Tibial nerve (tissue), 4 donors: ENCODE results near the gene CAT. TPM values are rescaled to one million over a fixed set of nuclear protein-coding genes. Genes with fewer than 3 reads are reported as not detected.

Experiments
- DNase-seq, 2 donors: peaks; one replicate each; pipeline ENCODE4 v3.0.0-alpha.2; 2019; ENCODE audit warnings: low spot score in 2 of 2
- H3K27ac ChIP-seq, 4 donors: fragments of 200-600 bp; sonication (generic) in 3 of 4; one replicate each; pipeline ENCODE4 v1.5.1; 2017 to 2019; ENCODE audit warnings: mild to moderate bottlenecking in 1 of 4
- H3K27me3 ChIP-seq, 2 donors: fragments of 200-600 bp; sonication (generic) in 1 of 2; one replicate each; pipeline versions ENCODE4 v1.5.1 to v1.6.0; 2017 to 2019
- H3K36me3 ChIP-seq, 3 donors: fragments of 200-600 bp; sonication (generic); one replicate each; pipeline ENCODE4 v1.5.1; 2018 to 2019
- H3K4me1 ChIP-seq, 4 donors: fragments of 200-600 bp; sonication (generic) in 3 of 4; one replicate each; pipeline ENCODE4 v1.5.1; 2017 to 2019
- H3K4me3 ChIP-seq, 4 donors: fragments of 200-600 bp; sonication (generic) in 3 of 4; one replicate each; pipeline ENCODE4 v1.5.1; 2017 to 2019; ENCODE audit warnings: mild to moderate bottlenecking in 1 of 4, moderate library complexity in 1 of 4
- H3K9me3 ChIP-seq, 4 donors: fragments of 200-600 bp; sonication (generic) in 3 of 4; one replicate each; pipeline ENCODE4 v1.5.1; 2017 to 2019
- EP300 ChIP-seq, 2 donors: sonication (generic); formaldehyde crosslinking; IDR thresholded peaks; one replicate each; pipeline ENCODE4 v1.6.1; 2017; ENCODE audit warnings: antibody characterized with exemption in 2 of 2, mild to moderate bottlenecking in 1 of 2
- POLR2A ChIP-seq, 2 donors: fragments of 450-650 bp; IDR thresholded peaks; one replicate each; pipeline ENCODE4 v1.6.1; 2017; ENCODE audit warnings: antibody characterized with exemption in 2 of 2, mild to moderate bottlenecking in 2 of 2, moderate library complexity in 2 of 2
- WGBS, 2 donors: methylation state at CpG; one replicate each; pipeline ENCODE4 v1.1.5; 2018; 5-methylcytosine and 5-hydroxymethylcytosine counted together
- total RNA-seq, 4 donors: library from RNA; depleted of rRNA; stranded (reverse); fragments of >200 nt; gene quantifications; one replicate each; pipeline ENCODE4 v1.1.0, GENCODE V29; 2016
- TF ChIP-seq, protein P1 (sequence below), 5 experiments: fragments of 200-600 bp in 3 of 5; fragments of 450-650 bp in 2 of 5; sonication (generic) in 3 of 5; IDR thresholded peaks; one replicate each; pipeline ENCODE4 v1.5.1; 2016 to 2019; ENCODE audit warnings: antibody characterized with exemption in 5 of 5, mild to moderate bottlenecking in 3 of 5, moderate library complexity in 2 of 5

Gene CAT
- total RNA-seq, 4 donors from 2014 or later, result 101 to 230 (median 147) TPM

- no peaks in the 10 kb centered on the region for H3K9me3 ChIP-seq
- H3K27ac ChIP-seq, result no peak overlapping the region
- no peaks in the 10 kb centered on the region for H3K36me3 ChIP-seq
- H3K27me3 ChIP-seq, result no peaks in the 10 kb centered on the region
- no peak overlapping the region for H3K4me3 ChIP-seq
- no peak for DNase-seq
- TF ChIP-seq, protein P1, sequence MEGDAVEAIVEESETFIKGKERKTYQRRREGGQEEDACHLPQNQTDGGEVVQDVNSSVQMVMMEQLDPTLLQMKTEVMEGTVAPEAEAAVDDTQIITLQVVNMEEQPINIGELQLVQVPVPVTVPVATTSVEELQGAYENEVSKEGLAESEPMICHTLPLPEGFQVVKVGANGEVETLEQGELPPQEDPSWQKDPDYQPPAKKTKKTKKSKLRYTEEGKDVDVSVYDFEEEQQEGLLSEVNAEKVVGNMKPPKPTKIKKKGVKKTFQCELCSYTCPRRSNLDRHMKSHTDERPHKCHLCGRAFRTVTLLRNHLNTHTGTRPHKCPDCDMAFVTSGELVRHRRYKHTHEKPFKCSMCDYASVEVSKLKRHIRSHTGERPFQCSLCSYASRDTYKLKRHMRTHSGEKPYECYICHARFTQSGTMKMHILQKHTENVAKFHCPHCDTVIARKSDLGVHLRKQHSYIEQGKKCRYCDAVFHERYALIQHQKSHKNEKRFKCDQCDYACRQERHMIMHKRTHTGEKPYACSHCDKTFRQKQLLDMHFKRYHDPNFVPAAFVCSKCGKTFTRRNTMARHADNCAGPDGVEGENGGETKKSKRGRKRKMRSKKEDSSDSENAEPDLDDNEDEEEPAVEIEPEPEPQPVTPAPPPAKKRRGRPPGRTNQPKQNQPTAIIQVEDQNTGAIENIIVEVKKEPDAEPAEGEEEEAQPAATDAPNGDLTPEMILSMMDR (IDR thresholded peaks at IDR 0.05), result no peak
- TF ChIP-seq POLR2A (IDR thresholded peaks at IDR 0.05) (no peak), EP300 (IDR thresholded peaks at IDR 0.05) (no peak)
- peaks cover 0 to 61% (median 22%) of the 10 kb centered on the region in 4 donors for H3K4me1 ChIP-seq
Observed at GRCh38 chr11:34441814-34442213, 3.1 kb downstream of the CAT start.

GRCh38 chr11:34443136-34443535 lies 4.4 kb downstream of the CAT start:
- Histone ChIP-seq H3K27me3 (no peaks in the 10 kb centered on the region), H3K4me3 (no peak overlapping the region), H3K4me1 (peaks cover 0 to 56% (median 22%) of the 10 kb centered on the region in 4 donors), H3K36me3 (no peaks in the 10 kb centered on the region), H3K9me3 (no peaks in the 10 kb centered on the region), H3K27ac (no peak overlapping the region)
- DNase-seq, result no peak
- 79 to 85% methylated on average over 3 of the region's 3 CpGs for WGBS, 2 donors
- TF ChIP-seq POLR2A (IDR thresholded peaks at IDR 0.05), result no peak
- TF ChIP-seq EP300 (IDR thresholded peaks at IDR 0.05), result no peak
- TF ChIP-seq, protein P1 (IDR thresholded peaks at IDR 0.05), result no peak

DNA sequence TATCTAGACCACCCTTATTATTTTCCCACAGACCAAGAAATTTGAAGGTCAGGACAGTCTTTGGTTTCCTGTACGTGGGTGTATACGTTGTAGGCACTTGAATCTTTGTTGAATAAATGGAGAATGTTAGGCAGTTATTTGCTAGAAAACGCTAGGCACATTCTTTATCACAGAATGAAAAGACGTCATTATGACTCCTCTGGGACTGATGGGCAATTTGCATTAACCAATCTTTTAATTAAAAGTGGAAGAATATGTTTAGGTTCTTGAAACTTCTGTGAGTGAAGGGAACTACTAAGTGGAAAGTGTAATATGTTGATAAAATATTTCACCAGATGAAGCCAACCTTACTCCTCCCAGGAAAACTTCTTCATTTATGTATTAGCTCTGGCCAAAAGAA lies 5.7 kb downstream of the CAT start:
- Histone ChIP-seq H3K4me3 (no peak overlapping the region), H3K4me1 (peaks cover 0 to 62% (median 22%) of the 10 kb centered on the region in 4 donors)
- TF ChIP-seq, protein P1 (IDR thresholded peaks at IDR 0.05), result no peak
- TF ChIP-seq EP300 (IDR thresholded peaks at IDR 0.05) (no peak), POLR2A (IDR thresholded peaks at IDR 0.05) (no peak)

GRCh38 chr11:34445956-34446355 lies 7.2 kb downstream of the CAT start:
- peaks cover 0 to 49% (median 11%) of the 10 kb centered on the region in 4 donors for H3K4me1 ChIP-seq
- TF ChIP-seq, protein P1 (IDR thresholded peaks at IDR 0.05), result no peak
- no peak for TF ChIP-seq POLR2A (IDR thresholded peaks at IDR 0.05)
- 76 to 82% methylated on average over 4 of the region's 4 CpGs for WGBS, 2 donors

More for the DNA sequence above, 5.7 kb downstream of the CAT start:
- Histone ChIP-seq H3K36me3 (peaks cover 0 to 5% (median 0%) of the 10 kb centered on the region in 3 donors), H3K9me3 (no peaks in the 10 kb centered on the region), H3K27me3 (no peaks in the 10 kb centered on the region), H3K27ac (no peak overlapping the region)
- no peak for DNase-seq
- WGBS, 2 donors, result 30 to 49% methylated on average over 4 of the region's 4 CpGs

GRCh38 chr11:34446386-34446785 lies 7.7 kb downstream of the CAT start:
- H3K4me1 ChIP-seq, result peaks cover 0 to 44% (median 9%) of the 10 kb centered on the region in 4 donors

More at GRCh38 chr11:34445956-34446355, 7.2 kb downstream of the CAT start:
- Histone ChIP-seq H3K36me3 (peaks cover 0 to 20% (median 0%) of the 10 kb centered on the region in 3 donors), H3K4me3 (no peak overlapping the region), H3K27me3 (no peaks in the 10 kb centered on the region), H3K27ac (no peak overlapping the region), H3K9me3 (no peaks in the 10 kb centered on the region)
- DNase-seq, result no peak

More at GRCh38 chr11:34446386-34446785, 7.7 kb downstream of the CAT start:
- Histone ChIP-seq H3K9me3 (no peaks in the 10 kb centered on the region), H3K36me3 (peaks cover 0 to 24% (median 0%) of the 10 kb centered on the region in 3 donors), H3K4me3 (no peak overlapping the region), H3K27ac (no peak overlapping the region), H3K27me3 (no peaks in the 10 kb centered on the region)
- DNase-seq, result no peak
- TF ChIP-seq, protein P1 (IDR thresholded peaks at IDR 0.05), result no peak
- WGBS, 2 donors, result 61 to 70% methylated on average over 5 of the region's 5 CpGs
